ENCODE data around the gene TOP3A. TPM values are rescaled to one million over a fixed set of nuclear protein-coding genes. Genes with fewer than 3 reads are reported as not detected.

The TOP3A gene
- total and polyA plus RNA-seq, 2 of the 13 experiments (the other 11 are each of a cell fraction or from before 2014, with no cell fraction given) = 16.9 to 36.8 TPM

- no peaks in the 10 kb centered on the region for H3K27me3 ChIP-seq (ENCODE audit: control insufficient read depth in 1 of 2, insufficient read depth in 2 of 2, low read length in 2 of 2)
- intact Hi-C loops (cut with micrococcal nuclease; ENCODE audit: unreplicated experiment) = no loop called here
- FAIRE-seq = no peak
- H3K9ac ChIP-seq (ENCODE audit: insufficient read depth, low read depth, low read length) = no peak overlapping the region
- no peak overlapping the region for H3K27ac ChIP-seq (ENCODE audit: extremely low read length, insufficient read depth, low read length)
- peaks cover 29 to 49% of the 10 kb centered on the region in 2 experiments for H3K36me3 ChIP-seq (replicated peaks in 1 of 2; ENCODE audit: control insufficient read depth in 1 of 2, insufficient read depth in 2 of 2, low read length in 2 of 2)
- no peak overlapping the region for H3K4me2 ChIP-seq (ENCODE audit: low read depth, low read length)
- whole genome bisulfite sequencing (ENCODE audit: low lambda C conversion rate) = 95% methylated on average over 12 of the region's 12 CpGs
- H4K20me1 ChIP-seq (ENCODE audit: insufficient read depth, low read length) = peaks cover 18% of the 10 kb centered on the region
- 0 out of 2 replicates have a peak, but pooled peaks have one; percentile 29 for TF ChIP-seq RBFOX2 (IDR thresholded peaks at IDR 0.05; ENCODE audit: low read depth, low read length)
- no peak for TF ChIP-seq ISX (CRISPR knock-in tag; conservative IDR thresholded peaks at IDR 0.05)
- TF ChIP-seq ELF3 (CRISPR knock-in tag; IDR thresholded peaks at IDR 0.05) = no peak
- TF ChIP-seq AGO2 (optimal IDR thresholded peaks at IDR 0.05; ENCODE audit: low read depth, low read length) = peak; percentile 49
- no peak for TF ChIP-seq ZSCAN20 (CRISPR knock-in tag; IDR thresholded peaks at IDR 0.05; ENCODE audit: borderline replicate concordance)
- TF ChIP-seq, protein P1, sequence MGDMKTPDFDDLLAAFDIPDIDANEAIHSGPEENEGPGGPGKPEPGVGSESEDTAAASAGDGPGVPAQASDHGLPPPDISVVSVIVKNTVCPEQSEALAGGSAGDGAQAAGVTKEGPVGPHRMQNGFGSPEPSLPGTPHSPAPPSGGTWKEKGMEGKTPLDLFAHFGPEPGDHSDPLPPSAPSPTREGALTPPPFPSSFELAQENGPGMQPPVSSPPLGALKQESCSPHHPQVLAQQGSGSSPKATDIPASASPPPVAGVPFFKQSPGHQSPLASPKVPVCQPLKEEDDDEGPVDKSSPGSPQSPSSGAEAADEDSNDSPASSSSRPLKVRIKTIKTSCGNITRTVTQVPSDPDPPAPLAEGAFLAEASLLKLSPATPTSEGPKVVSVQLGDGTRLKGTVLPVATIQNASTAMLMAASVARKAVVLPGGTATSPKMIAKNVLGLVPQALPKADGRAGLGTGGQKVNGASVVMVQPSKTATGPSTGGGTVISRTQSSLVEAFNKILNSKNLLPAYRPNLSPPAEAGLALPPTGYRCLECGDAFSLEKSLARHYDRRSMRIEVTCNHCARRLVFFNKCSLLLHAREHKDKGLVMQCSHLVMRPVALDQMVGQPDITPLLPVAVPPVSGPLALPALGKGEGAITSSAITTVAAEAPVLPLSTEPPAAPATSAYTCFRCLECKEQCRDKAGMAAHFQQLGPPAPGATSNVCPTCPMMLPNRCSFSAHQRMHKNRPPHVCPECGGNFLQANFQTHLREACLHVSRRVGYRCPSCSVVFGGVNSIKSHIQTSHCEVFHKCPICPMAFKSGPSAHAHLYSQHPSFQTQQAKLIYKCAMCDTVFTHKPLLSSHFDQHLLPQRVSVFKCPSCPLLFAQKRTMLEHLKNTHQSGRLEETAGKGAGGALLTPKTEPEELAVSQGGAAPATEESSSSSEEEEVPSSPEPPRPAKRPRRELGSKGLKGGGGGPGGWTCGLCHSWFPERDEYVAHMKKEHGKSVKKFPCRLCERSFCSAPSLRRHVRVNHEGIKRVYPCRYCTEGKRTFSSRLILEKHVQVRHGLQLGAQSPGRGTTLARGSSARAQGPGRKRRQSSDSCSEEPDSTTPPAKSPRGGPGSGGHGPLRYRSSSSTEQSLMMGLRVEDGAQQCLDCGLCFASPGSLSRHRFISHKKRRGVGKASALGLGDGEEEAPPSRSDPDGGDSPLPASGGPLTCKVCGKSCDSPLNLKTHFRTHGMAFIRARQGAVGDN (CRISPR knock-in tag; IDR thresholded peaks at IDR 0.05) = 0 out of 2 replicates have a peak, but pooled peaks have one; percentile 1
- no peak for TF ChIP-seq ZBTB21 (CRISPR knock-in tag; IDR thresholded peaks at IDR 0.05)
- TF ChIP-seq, protein P2, sequence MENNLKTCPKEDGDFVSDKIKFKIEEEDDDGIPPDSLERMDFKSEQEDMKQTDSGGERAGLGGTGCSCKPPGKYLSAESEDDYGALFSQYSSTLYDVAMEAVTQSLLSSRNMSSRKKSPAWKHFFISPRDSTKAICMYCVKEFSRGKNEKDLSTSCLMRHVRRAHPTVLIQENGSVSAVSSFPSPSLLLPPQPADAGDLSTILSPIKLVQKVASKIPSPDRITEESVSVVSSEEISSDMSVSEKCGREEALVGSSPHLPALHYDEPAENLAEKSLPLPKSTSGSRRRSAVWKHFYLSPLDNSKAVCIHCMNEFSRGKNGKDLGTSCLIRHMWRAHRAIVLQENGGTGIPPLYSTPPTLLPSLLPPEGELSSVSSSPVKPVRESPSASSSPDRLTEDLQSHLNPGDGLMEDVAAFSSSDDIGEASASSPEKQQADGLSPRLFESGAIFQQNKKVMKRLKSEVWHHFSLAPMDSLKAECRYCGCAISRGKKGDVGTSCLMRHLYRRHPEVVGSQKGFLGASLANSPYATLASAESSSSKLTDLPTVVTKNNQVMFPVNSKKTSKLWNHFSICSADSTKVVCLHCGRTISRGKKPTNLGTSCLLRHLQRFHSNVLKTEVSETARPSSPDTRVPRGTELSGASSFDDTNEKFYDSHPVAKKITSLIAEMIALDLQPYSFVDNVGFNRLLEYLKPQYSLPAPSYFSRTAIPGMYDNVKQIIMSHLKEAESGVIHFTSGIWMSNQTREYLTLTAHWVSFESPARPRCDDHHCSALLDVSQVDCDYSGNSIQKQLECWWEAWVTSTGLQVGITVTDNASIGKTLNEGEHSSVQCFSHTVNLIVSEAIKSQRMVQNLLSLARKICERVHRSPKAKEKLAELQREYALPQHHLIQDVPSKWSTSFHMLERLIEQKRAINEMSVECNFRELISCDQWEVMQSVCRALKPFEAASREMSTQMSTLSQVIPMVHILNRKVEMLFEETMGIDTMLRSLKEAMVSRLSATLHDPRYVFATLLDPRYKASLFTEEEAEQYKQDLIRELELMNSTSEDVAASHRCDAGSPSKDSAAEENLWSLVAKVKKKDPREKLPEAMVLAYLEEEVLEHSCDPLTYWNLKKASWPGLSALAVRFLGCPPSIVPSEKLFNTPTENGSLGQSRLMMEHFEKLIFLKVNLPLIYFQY (CRISPR knock-in tag; IDR thresholded peaks at IDR 0.05; ENCODE audit: borderline replicate concordance) = no peak
- no peak for TF ChIP-seq ESRRA (CRISPR knock-in tag; IDR thresholded peaks at IDR 0.05; ENCODE audit: low read depth)
- no peak for TF ChIP-seq GMEB2 (CRISPR knock-in tag; IDR thresholded peaks at IDR 0.05; ENCODE audit: low read depth)
- ATAC-seq = no peak
- CTCF ChIA-PET (ENCODE audit: low intra/inter-chr PET ratio, low total read pairs) = no interaction called here
- peaks cover 36% of the 10 kb centered on the region for H3K4me1 ChIP-seq (ENCODE audit: insufficient read depth, low read length)
- no peak for DNase-seq (ENCODE audit: low spot score)
- in situ Hi-C loops (cut with HindIII; ENCODE audit: extremely low pct_ligation_motif_present, low pct_unique_long_range_greater_than_20kb) = no loop called here
- POLR2A ChIA-PET = no interaction called here
- H3K9me3 ChIP-seq (ENCODE audit: low read length) = no peaks in the 10 kb centered on the region
- no peak overlapping the region for H2AFZ ChIP-seq (ENCODE audit: low read length)
- H3K79me2 ChIP-seq (ENCODE audit: insufficient read depth, low read length) = peaks cover 31% of the 10 kb centered on the region
- BruUV-seq (replicated peaks) = no TSS peak
- H3K4me3 ChIP-seq (replicated peaks in 1 of 3; ENCODE audit: insufficient read depth in 1 of 3, low read depth in 2 of 3, low read length in 3 of 3) = no peak overlapping the region
Observed at GRCh38 chr17:18322522-18322921, 7.7 kb upstream of the TOP3A start.

Measured in HepG2 (cell line).